Activated CD4-positive, alpha-beta T cell treated with anti-CD3 and anti-CD28 coated beads for 36 hours (primary cell): ENCODE measurements around the gene GNG8. TPM values are rescaled to one million over a fixed set of nuclear protein-coding genes. Genes with fewer than 3 reads are reported as not detected.
A peak's percentile ranks its signal among the peaks of the same experiment; 100 is the strongest.

ENCODE experiments used
- ATAC-seq: fragments of 200-7000 bp; cut with Tn5 transposase; one replicate; pipeline ENCODE4 v1.10.0; 2021; ENCODE audit warnings: mild to moderate bottlenecking, moderate library complexity
- CTCF ChIA-PET: fragments of 350-600 bp; sonication (Branson Sonifier 250); formaldehyde crosslinking; loops from one replicate; lab custom pipeline; 2021; ENCODE audit warnings: antibody characterized with exemption; lab: Charles Lee
- POLR2A ChIA-PET: fragments of 350-600 bp; sonication (Branson Sonifier 250); formaldehyde crosslinking; loops from one replicate; lab custom pipeline; 2021; ENCODE audit warnings: antibody characterized with exemption, inconsistent platforms; lab: Charles Lee
- DNase-seq: peaks from one replicate; pipeline ENCODE4 v3.0.0-alpha.2; 2020
- H3K27ac Mint-ChIP-seq: one replicate; pipeline ENCODE4 v1.8.0; 2021; ENCODE audit warnings: mixed read lengths
- H3K27me3 Mint-ChIP-seq: one replicate; pipeline ENCODE4 v1.8.0; 2021; ENCODE audit warnings: mixed read lengths
- H3K36me3 Mint-ChIP-seq: one replicate; pipeline ENCODE4 v1.8.0; 2021; ENCODE audit warnings: low read depth, mixed read lengths
- H3K4me1 Mint-ChIP-seq: one replicate; pipeline ENCODE4 v1.8.0; 2021; ENCODE audit warnings: mixed read lengths
- H3K4me3 Mint-ChIP-seq: one replicate; pipeline ENCODE4 v1.8.0; 2021; ENCODE audit warnings: mild to moderate bottlenecking, moderate library complexity, mixed read lengths
- H3K9me3 Mint-ChIP-seq: one replicate; pipeline ENCODE4 v1.8.0; 2021; ENCODE audit warnings: low read depth, mixed read lengths
- intact Hi-C, 2 experiments: fragments of 100-400 bp; cut with DNase I in 1 of 2; cut with micrococcal nuclease in 1 of 2; formaldehyde crosslinking; loops; one replicate each; pipeline versions ENCODE4 v1.14.2 to v1.15.1; 2022 to 2024; cut with DNase I, micrococcal nuclease
- total RNA-seq, 2 experiments: library from RNA; stranded (reverse); gene quantifications; one replicate each; pipeline ENCODE4 v1.2.3, GENCODE V29; 2021

The GNG8 gene
- total RNA-seq, 2 experiments from 2014 or later, result 13.8 to 17.4 TPM

GRCh38 chr19:46603195-46603637 lies 32.8 kb downstream of the GNG8 start:
- POLR2A ChIA-PET, result interaction anchor here (3.3 to 3.7 kb wide), 2 partner anchors 8 to 15 kb away, joined by 19 to 24 read pairs; no protein-coding TSS in a partner anchor
- peak overlapping the region; percentile 87 for H3K27ac Mint-ChIP-seq
- no peak for DNase-seq
- CTCF ChIA-PET, result interaction anchor here (1.6 to 4.0 kb wide), 3 partner anchors 10 to 59 kb away, joined by 5 to 65 read pairs (median 46); partner anchors contain the start of gene DACT3
- peaks cover 43% of the 10 kb centered on the region for H3K36me3 Mint-ChIP-seq
- H3K27me3 Mint-ChIP-seq, result no peaks in the 10 kb centered on the region
- peaks cover 37% of the 10 kb centered on the region for H3K4me1 Mint-ChIP-seq
- intact Hi-C loops, result loop anchor here in 1 of 2 experiments (2.0 to 10.0 kb wide), 4 partner anchors 14 to 1848 kb away; no protein-coding TSS in a partner anchor
- peaks cover 7% of the 10 kb centered on the region for H3K9me3 Mint-ChIP-seq
- peak overlapping the region; percentile 84 for H3K4me3 Mint-ChIP-seq
- no peak for ATAC-seq

- ChIA-PET POLR2A (interaction anchor here (0.7 to 3.7 kb wide), 4 partner anchors 9 to 254 kb away, joined by 4 to 24 read pairs (median 14); partner anchors contain the start of gene SLC1A5), CTCF (interaction anchor here (0.6 to 4.0 kb wide), 6 partner anchors 11 to 86 kb away, joined by 3 to 65 read pairs (median 4); partner anchors contain the start of gene DACT3)
- peak overlapping the region; percentile 84 for H3K4me3 Mint-ChIP-seq
- DNase-seq (peak; percentile 81), ATAC-seq (peak; percentile 39)
- H3K27me3 Mint-ChIP-seq, result no peaks in the 10 kb centered on the region
- H3K36me3 Mint-ChIP-seq, result peaks cover 39% of the 10 kb centered on the region
- H3K27ac Mint-ChIP-seq, result peak overlapping the region; percentile 87
- H3K9me3 Mint-ChIP-seq, result peaks cover 9% of the 10 kb centered on the region
- intact Hi-C loops, result loop anchor here (1.0 to 10.0 kb wide), 5 partner anchors 9 to 1848 kb away; no protein-coding TSS in a partner anchor
- H3K4me1 Mint-ChIP-seq, result peaks cover 35% of the 10 kb centered on the region
Measured at GRCh38 chr19:46602392-46603194, 33.4 kb downstream of the GNG8 start.

GRCh38 chr19:46601318-46602224 lies 34.4 kb downstream of the GNG8 start, which contains the start of gene CALM3:
Gene CALM3 (plus strand): TSS chr19:46601330. CDS start chr19:46601435, 105 bp downstream.
- Mint-ChIP-seq H3K27me3 (no peaks in the 10 kb centered on the region), H3K36me3 (peaks cover 32% of the 10 kb centered on the region), H3K9me3 (peaks cover 9% of the 10 kb centered on the region), H3K27ac (peak within 1 kb of the TSS; percentile 100), H3K4me3 (peak within 1 kb of the TSS; percentile 84), H3K4me1 (peaks cover 36% of the 10 kb centered on the region)
- DNase-seq (no peak), ATAC-seq (no peak)
- ChIA-PET POLR2A (interaction anchor here (0.7 to 3.7 kb wide), 8 partner anchors 10 to 253 kb away, joined by 3 to 24 read pairs (median 8); partner anchors contain the start of genes DACT3 and SLC1A5), CTCF (interaction anchor here (0.6 to 4.0 kb wide), 12 partner anchors 12 to 127 kb away, joined by 3 to 65 read pairs (median 6); partner anchors contain the start of gene DACT3)
- intact Hi-C loops, result loop anchor here (1.0 to 10.0 kb wide), 15 partner anchors 10 to 1847 kb away; partner anchors contain the start of genes AP2S1 (in 1 of the 2), ARHGAP35 (in 1 of the 2), DACT3 (in 1 of the 2) and FKRP (in 1 of the 2)

GRCh38 chr19:46600384-46601317 lies 35.4 kb downstream of the GNG8 start:
- peak; percentile 86 for ATAC-seq
- intact Hi-C loops, result loop anchor here in 1 of 2 experiments (1.0 to 10.0 kb wide), 15 partner anchors 34 to 1846 kb away; partner anchors contain the start of genes AP2S1, ARHGAP35, DACT3 and FKRP

GRCh38 chr19:46599716-46600373 lies 36.2 kb downstream of the GNG8 start:
- CTCF ChIA-PET, result interaction anchor here (0.6 to 4.0 kb wide), 9 partner anchors 14 to 697 kb away, joined by 3 to 65 read pairs (median 5); partner anchors contain the start of gene DACT3
- intact Hi-C loops, result loop anchor here in 1 of 2 experiments (1.0 to 10.0 kb wide), 9 partner anchors 34 to 1845 kb away; partner anchors contain the start of genes AP2S1, SYMPK and ZC3H4
- Mint-ChIP-seq H3K4me1 (peaks cover 31% of the 10 kb centered on the region), H3K36me3 (peaks cover 24% of the 10 kb centered on the region), H3K27me3 (no peaks in the 10 kb centered on the region), H3K4me3 (peak overlapping the region; percentile 84), H3K9me3 (peaks cover 9% of the 10 kb centered on the region), H3K27ac (peak overlapping the region; percentile 100)
- ATAC-seq (no peak), DNase-seq (no peak)
- POLR2A ChIA-PET, result interaction anchor here (1.0 to 3.7 kb wide), 7 partner anchors 18 to 213 kb away, joined by 3 to 19 read pairs (median 4); partner anchors contain the start of genes DACT3 and SLC1A5

More at GRCh38 chr19:46600384-46601317, 35.4 kb downstream of the GNG8 start:
- H3K4me3 Mint-ChIP-seq, result peak overlapping the region; percentile 84
- DNase-seq, result peak; percentile 99
- CTCF ChIA-PET, result interaction anchor here (0.6 to 4.0 kb wide), 17 partner anchors 13 to 696 kb away, joined by 3 to 65 read pairs (median 4); partner anchors contain the start of gene DACT3
- H3K36me3 Mint-ChIP-seq, result peaks cover 25% of the 10 kb centered on the region
- POLR2A ChIA-PET, result interaction anchor here (0.7 to 3.7 kb wide), 12 partner anchors 11 to 958 kb away, joined by 3 to 24 read pairs (median 4); partner anchors contain the start of genes DACT3 and SLC1A5
- peak overlapping the region; percentile 100 for H3K27ac Mint-ChIP-seq
- H3K4me1 Mint-ChIP-seq, result peaks cover 33% of the 10 kb centered on the region
- peaks cover 9% of the 10 kb centered on the region for H3K9me3 Mint-ChIP-seq
- no peaks in the 10 kb centered on the region for H3K27me3 Mint-ChIP-seq

- intact Hi-C loops, result no loop called here
- Mint-ChIP-seq H3K4me1 (peaks cover 20% of the 10 kb centered on the region), H3K36me3 (peaks cover 19% of the 10 kb centered on the region), H3K4me3 (no peak overlapping the region), H3K27me3 (no peaks in the 10 kb centered on the region), H3K27ac (no peak overlapping the region), H3K9me3 (peaks cover 9% of the 10 kb centered on the region)
- ChIA-PET POLR2A (interaction anchor here (0.6 to 1.7 kb wide), 4 partner anchors 13 to 190 kb away, joined by 3 to 8 read pairs (median 3); partner anchors contain the start of gene SLC1A5), CTCF (interaction anchor here (0.6 to 2.8 kb wide), 5 partner anchors 14 to 64 kb away, joined by 3 to 12 read pairs (median 3); no protein-coding TSS in a partner anchor)
- DNase-seq (no peak), ATAC-seq (no peak)
Measured at GRCh38 chr19:46598372-46598917, 37.6 kb downstream of the GNG8 start.

GRCh38 chr19:46596008-46596407 lies 40.0 kb downstream of the GNG8 start:
- CTCF ChIA-PET, result interaction anchor here (0.7 to 1.5 kb wide), 3 partner anchors 45 to 132 kb away, joined by 3 to 4 read pairs (median 3); partner anchors contain the start of gene DACT3
- DNase-seq (no peak), ATAC-seq (no peak)
- peaks cover 7% of the 10 kb centered on the region for H3K36me3 Mint-ChIP-seq
- H3K9me3 Mint-ChIP-seq, result peaks cover 9% of the 10 kb centered on the region
- H3K27ac Mint-ChIP-seq, result no peak overlapping the region
- POLR2A ChIA-PET, result no interaction called here
- H3K4me1 Mint-ChIP-seq, result peaks cover 12% of the 10 kb centered on the region
- H3K4me3 Mint-ChIP-seq, result no peak overlapping the region
- no peaks in the 10 kb centered on the region for H3K27me3 Mint-ChIP-seq
- intact Hi-C loops, result no loop called here

GRCh38 chr19:46591870-46592269 lies 44.1 kb downstream of the GNG8 start:
- ChIA-PET POLR2A (no interaction called here), CTCF (no interaction called here)
- DNase-seq (no peak), ATAC-seq (no peak)
- H3K4me3 Mint-ChIP-seq, result no peak overlapping the region
- intact Hi-C loops, result no loop called here
- H3K27ac Mint-ChIP-seq, result no peak overlapping the region
- H3K4me1 Mint-ChIP-seq, result no peaks in the 10 kb centered on the region
- H3K27me3 Mint-ChIP-seq, result no peaks in the 10 kb centered on the region
- H3K9me3 Mint-ChIP-seq, result no peaks in the 10 kb centered on the region
- H3K36me3 Mint-ChIP-seq, result no peaks in the 10 kb centered on the region

- DNase-seq, result no peak
- CTCF ChIA-PET, result no interaction called here
- intact Hi-C loops, result no loop called here
Measured at GRCh38 chr19:46591254-46591653, 44.7 kb downstream of the GNG8 start.

More at GRCh38 chr19:46591254-46591653, 44.7 kb downstream of the GNG8 start:
- ATAC-seq, result no peak
- Mint-ChIP-seq H3K27ac (no peak overlapping the region), H3K36me3 (no peaks in the 10 kb centered on the region), H3K4me1 (no peaks in the 10 kb centered on the region), H3K27me3 (no peaks in the 10 kb centered on the region), H3K4me3 (no peak overlapping the region), H3K9me3 (no peaks in the 10 kb centered on the region)
- POLR2A ChIA-PET, result no interaction called here
